Measurements from ENCODE around the gene CLDN24. TPM values are rescaled to one million over a fixed set of nuclear protein-coding genes. Genes with fewer than 3 reads are reported as not detected.

The CLDN24 gene
- polyA plus RNA-seq, 1 of the 3 experiments (the other 2 are of a cell fraction), result not detected

DNA sequence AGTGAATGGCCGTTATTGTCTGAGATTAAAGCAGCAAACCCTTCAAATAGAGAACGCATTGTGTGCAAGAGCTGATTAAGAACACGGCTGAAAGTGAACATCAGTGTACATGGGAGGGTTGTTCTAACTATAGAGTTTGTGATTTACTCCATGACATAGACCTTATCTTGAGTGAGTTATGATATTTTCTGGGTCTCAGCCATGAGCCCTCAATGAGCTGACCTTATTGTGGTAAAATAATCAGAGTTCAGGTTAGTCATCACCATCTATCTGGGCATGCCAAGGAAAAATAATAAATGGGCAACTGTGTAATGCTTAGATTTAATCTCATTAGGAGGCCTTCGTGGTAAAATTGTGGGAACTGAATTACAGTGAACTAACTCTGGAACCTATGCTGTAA, 33.2 kb upstream of the CLDN24 start:
- no peak for DNase-seq
- no peak overlapping the region; the same call in 1 of the 2 replicates for H3K9ac ChIP-seq
- peak overlapping the region; percentile 29; the same call in 1 of the 2 replicates for H3K4me2 ChIP-seq
- no peaks in the 10 kb centered on the region for H3K36me3 ChIP-seq (replicated peaks in 1 of 2; ENCODE audit: control insufficient read depth in 1 of 2, insufficient read depth in 2 of 2, low read length in 1 of 2)
- no peak overlapping the region for H3K4me3 ChIP-seq (ENCODE audit: low read depth in 2 of 2, low read length in 1 of 2)
- H3F3A ChIP-seq (replicated peaks; ENCODE audit: insufficient read depth), result peaks cover 13% of the 10 kb centered on the region
- H3K27me3 ChIP-seq (ENCODE audit: insufficient read depth), result no peaks in the 10 kb centered on the region
- H3K9me3 ChIP-seq, result no peaks in the 10 kb centered on the region
- WGBS (ENCODE audit: low lambda C conversion rate), result 38% methylated on average over 4 of the region's 4 CpGs
- no peaks in the 10 kb centered on the region for H3K79me2 ChIP-seq (ENCODE audit: insufficient read depth)
- no peak overlapping the region for H2AFZ ChIP-seq (ENCODE audit: low read depth)
- no peaks in the 10 kb centered on the region for H4K20me1 ChIP-seq (ENCODE audit: insufficient read depth)
- ChIA-PET POLR2A (no interaction called here), CTCF (interaction anchor here (1.1 kb wide), 1 partner anchor 417 kb away, joined by 3 read pairs; no protein-coding TSS in a partner anchor)
- H3K27ac ChIP-seq (ENCODE audit: low read depth in 2 of 2, low read length in 1 of 2), result peak overlapping the region in 1 of 2 experiments; percentile 87; a peak in 2 of 4 replicates
- no peaks in the 10 kb centered on the region for H3K9me2 ChIP-seq
- peaks cover 0 to 20% of the 10 kb centered on the region in 2 experiments; a peak in 1 of 4 replicates for H3K4me1 ChIP-seq (ENCODE audit: control insufficient read depth in 1 of 2, insufficient read depth in 2 of 2, low read depth in 1 of 2, low read length in 1 of 2)
- TF ChIP-seq MXI1 (IDR thresholded peaks at IDR 0.05; ENCODE audit: low read depth, low read length) (no peak), FOXM1 (IDR thresholded peaks at IDR 0.05; ENCODE audit: low read depth) (peak; percentile 89), RXRA (IDR thresholded peaks at IDR 0.05; ENCODE audit: borderline replicate concordance, low read depth) (peak; percentile 97), RAD21 (IDR thresholded peaks at IDR 0.05; ENCODE audit: low read length) (no peak), CHD2 (IDR thresholded peaks at IDR 0.05; ENCODE audit: low read length, partially characterized antibody) (no peak), RCOR1 (IDR thresholded peaks at IDR 0.05; ENCODE audit: low read length) (no peak), SIN3A (IDR thresholded peaks at IDR 0.05; ENCODE audit: borderline replicate concordance, low read depth, low read length) (no peak), GABPA (IDR thresholded peaks at IDR 0.05; ENCODE audit: low read depth) (no peak; the same call in 1 of the 2 replicates), POLR2AphosphoS5 (IDR thresholded peaks at IDR 0.05; ENCODE audit: low read depth, low read length) (peak; percentile 86; the same call in 1 of the 2 replicates), YY1 (IDR thresholded peaks at IDR 0.05; ENCODE audit: low read depth) (no peak), FOSL2 (IDR thresholded peaks at IDR 0.05; ENCODE audit: borderline replicate concordance, low read depth) (peak; percentile 89), NFIC (IDR thresholded peaks at IDR 0.05; ENCODE audit: borderline replicate concordance) (peak; percentile 97), TEAD4 (IDR thresholded peaks at IDR 0.05; ENCODE audit: borderline replicate concordance, insufficient read depth) (peak; percentile 91), SMC3 (IDR thresholded peaks at IDR 0.05; ENCODE audit: low read depth, low read length) (no peak), ELF1 (IDR thresholded peaks at IDR 0.05) (no peak), NRF1 (IDR thresholded peaks at IDR 0.05; ENCODE audit: low read depth, low read length) (no peak), RFX5 (IDR thresholded peaks at IDR 0.05; ENCODE audit: low read length) (no peak), EP300 (IDR thresholded peaks at IDR 0.05; ENCODE audit: borderline replicate concordance in 1 of 2, low read depth in 1 of 2, low read length in 1 of 2) (peak; percentile 49 to 96; a peak in 3 of 4 replicates)
- TF ChIP-seq, protein P1, sequence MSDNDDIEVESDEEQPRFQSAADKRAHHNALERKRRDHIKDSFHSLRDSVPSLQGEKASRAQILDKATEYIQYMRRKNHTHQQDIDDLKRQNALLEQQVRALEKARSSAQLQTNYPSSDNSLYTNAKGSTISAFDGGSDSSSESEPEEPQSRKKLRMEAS (IDR thresholded peaks at IDR 0.05; ENCODE audit: low read depth), result peak; percentile 51; the same call in 1 of the 2 replicates
- TF ChIP-seq, protein P2, sequence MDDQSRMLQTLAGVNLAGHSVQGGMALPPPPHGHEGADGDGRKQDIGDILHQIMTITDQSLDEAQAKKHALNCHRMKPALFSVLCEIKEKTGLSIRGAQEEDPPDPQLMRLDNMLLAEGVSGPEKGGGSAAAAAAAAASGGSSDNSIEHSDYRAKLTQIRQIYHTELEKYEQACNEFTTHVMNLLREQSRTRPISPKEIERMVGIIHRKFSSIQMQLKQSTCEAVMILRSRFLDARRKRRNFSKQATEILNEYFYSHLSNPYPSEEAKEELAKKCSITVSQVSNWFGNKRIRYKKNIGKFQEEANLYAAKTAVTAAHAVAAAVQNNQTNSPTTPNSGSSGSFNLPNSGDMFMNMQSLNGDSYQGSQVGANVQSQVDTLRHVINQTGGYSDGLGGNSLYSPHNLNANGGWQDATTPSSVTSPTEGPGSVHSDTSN (IDR thresholded peaks at IDR 0.05), result peak; percentile 97
- TF ChIP-seq, protein P3, sequence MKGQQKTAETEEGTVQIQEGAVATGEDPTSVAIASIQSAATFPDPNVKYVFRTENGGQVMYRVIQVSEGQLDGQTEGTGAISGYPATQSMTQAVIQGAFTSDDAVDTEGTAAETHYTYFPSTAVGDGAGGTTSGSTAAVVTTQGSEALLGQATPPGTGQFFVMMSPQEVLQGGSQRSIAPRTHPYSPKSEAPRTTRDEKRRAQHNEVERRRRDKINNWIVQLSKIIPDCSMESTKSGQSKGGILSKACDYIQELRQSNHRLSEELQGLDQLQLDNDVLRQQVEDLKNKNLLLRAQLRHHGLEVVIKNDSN (IDR thresholded peaks at IDR 0.05; ENCODE audit: borderline replicate concordance, low read depth), result 0 out of 2 replicates have a peak, but pooled peaks have one; percentile 7
- TF ChIP-seq, protein P4, sequence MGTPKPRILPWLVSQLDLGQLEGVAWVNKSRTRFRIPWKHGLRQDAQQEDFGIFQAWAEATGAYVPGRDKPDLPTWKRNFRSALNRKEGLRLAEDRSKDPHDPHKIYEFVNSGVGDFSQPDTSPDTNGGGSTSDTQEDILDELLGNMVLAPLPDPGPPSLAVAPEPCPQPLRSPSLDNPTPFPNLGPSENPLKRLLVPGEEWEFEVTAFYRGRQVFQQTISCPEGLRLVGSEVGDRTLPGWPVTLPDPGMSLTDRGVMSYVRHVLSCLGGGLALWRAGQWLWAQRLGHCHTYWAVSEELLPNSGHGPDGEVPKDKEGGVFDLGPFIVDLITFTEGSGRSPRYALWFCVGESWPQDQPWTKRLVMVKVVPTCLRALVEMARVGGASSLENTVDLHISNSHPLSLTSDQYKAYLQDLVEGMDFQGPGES (IDR thresholded peaks at IDR 0.05; ENCODE audit: low read depth, low read length), result no peak
- TF ChIP-seq, protein P5, sequence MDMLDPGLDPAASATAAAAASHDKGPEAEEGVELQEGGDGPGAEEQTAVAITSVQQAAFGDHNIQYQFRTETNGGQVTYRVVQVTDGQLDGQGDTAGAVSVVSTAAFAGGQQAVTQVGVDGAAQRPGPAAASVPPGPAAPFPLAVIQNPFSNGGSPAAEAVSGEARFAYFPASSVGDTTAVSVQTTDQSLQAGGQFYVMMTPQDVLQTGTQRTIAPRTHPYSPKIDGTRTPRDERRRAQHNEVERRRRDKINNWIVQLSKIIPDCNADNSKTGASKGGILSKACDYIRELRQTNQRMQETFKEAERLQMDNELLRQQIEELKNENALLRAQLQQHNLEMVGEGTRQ (IDR thresholded peaks at IDR 0.05; ENCODE audit: borderline replicate concordance, low read depth, low read length), result no peak
- TF ChIP-seq, protein P6, sequence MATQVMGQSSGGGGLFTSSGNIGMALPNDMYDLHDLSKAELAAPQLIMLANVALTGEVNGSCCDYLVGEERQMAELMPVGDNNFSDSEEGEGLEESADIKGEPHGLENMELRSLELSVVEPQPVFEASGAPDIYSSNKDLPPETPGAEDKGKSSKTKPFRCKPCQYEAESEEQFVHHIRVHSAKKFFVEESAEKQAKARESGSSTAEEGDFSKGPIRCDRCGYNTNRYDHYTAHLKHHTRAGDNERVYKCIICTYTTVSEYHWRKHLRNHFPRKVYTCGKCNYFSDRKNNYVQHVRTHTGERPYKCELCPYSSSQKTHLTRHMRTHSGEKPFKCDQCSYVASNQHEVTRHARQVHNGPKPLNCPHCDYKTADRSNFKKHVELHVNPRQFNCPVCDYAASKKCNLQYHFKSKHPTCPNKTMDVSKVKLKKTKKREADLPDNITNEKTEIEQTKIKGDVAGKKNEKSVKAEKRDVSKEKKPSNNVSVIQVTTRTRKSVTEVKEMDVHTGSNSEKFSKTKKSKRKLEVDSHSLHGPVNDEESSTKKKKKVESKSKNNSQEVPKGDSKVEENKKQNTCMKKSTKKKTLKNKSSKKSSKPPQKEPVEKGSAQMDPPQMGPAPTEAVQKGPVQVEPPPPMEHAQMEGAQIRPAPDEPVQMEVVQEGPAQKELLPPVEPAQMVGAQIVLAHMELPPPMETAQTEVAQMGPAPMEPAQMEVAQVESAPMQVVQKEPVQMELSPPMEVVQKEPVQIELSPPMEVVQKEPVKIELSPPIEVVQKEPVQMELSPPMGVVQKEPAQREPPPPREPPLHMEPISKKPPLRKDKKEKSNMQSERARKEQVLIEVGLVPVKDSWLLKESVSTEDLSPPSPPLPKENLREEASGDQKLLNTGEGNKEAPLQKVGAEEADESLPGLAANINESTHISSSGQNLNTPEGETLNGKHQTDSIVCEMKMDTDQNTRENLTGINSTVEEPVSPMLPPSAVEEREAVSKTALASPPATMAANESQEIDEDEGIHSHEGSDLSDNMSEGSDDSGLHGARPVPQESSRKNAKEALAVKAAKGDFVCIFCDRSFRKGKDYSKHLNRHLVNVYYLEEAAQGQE (IDR thresholded peaks at IDR 0.05; ENCODE audit: low read depth, low read length), result no peak
- TF ChIP-seq, protein P7, sequence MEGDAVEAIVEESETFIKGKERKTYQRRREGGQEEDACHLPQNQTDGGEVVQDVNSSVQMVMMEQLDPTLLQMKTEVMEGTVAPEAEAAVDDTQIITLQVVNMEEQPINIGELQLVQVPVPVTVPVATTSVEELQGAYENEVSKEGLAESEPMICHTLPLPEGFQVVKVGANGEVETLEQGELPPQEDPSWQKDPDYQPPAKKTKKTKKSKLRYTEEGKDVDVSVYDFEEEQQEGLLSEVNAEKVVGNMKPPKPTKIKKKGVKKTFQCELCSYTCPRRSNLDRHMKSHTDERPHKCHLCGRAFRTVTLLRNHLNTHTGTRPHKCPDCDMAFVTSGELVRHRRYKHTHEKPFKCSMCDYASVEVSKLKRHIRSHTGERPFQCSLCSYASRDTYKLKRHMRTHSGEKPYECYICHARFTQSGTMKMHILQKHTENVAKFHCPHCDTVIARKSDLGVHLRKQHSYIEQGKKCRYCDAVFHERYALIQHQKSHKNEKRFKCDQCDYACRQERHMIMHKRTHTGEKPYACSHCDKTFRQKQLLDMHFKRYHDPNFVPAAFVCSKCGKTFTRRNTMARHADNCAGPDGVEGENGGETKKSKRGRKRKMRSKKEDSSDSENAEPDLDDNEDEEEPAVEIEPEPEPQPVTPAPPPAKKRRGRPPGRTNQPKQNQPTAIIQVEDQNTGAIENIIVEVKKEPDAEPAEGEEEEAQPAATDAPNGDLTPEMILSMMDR (IDR thresholded peaks at IDR 0.05), result no peak
